Measurements from ENCODE around the gene ZNF273. TPM values are rescaled to one million over a fixed set of nuclear protein-coding genes. Genes with fewer than 3 reads are reported as not detected.

ZNF273 gene
- total RNA-seq, 3 donors from 2014 or later: 6.9 to 21.7 (median 18.0) TPM

DNA sequence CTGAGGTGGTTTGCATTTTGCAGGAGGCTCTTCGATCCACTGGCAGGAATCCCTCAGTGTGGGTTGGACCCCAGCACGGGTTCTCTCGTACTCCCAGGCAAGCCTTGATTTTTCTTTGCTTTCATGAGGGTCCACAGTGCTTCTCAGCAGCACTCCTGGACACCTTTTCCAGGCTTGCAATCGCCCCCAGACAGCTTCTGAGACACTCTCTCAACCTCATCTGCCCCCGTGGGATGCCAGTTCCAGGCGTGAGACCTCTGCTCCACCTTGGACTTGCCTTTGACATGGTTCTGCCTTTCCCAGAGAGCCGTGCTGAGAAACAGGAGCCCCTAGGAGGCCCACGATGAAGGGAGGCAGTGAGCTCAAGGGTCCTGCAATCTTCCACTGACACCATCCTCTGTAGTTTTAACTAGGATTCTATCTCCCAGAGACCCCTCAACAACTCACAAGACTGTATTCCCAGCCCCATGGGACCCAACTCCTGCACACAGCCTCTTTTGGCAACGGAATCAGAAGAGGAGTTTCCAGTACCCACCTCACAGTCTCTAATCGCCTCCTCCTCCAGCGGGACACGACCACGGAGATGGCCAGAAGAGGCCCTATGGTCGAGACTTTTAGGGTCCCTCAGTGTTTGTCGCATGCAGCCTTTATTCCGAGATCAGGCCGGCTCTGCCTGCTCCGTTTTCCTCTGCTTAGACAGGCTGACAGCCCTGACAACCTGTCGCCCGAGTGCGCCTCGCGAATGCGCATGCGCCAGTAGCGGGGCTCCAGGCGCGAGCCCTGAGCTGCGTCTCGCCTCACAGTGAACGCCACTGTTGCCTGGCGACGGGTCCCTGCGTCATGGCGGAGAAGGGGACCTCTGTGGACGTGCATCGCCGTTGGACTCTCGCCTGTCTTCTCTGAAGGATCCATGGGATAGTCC, 26.0 kb upstream of the ZNF273 start:
- DNase-seq (ENCODE audit: low spot score in 2 of 2): no peak
- TF ChIP-seq POLR2AphosphoS5 (IDR thresholded peaks at IDR 0.05) (no peak), POLR2A (IDR thresholded peaks at IDR 0.05) (no peak)
- TF ChIP-seq, protein P1, sequence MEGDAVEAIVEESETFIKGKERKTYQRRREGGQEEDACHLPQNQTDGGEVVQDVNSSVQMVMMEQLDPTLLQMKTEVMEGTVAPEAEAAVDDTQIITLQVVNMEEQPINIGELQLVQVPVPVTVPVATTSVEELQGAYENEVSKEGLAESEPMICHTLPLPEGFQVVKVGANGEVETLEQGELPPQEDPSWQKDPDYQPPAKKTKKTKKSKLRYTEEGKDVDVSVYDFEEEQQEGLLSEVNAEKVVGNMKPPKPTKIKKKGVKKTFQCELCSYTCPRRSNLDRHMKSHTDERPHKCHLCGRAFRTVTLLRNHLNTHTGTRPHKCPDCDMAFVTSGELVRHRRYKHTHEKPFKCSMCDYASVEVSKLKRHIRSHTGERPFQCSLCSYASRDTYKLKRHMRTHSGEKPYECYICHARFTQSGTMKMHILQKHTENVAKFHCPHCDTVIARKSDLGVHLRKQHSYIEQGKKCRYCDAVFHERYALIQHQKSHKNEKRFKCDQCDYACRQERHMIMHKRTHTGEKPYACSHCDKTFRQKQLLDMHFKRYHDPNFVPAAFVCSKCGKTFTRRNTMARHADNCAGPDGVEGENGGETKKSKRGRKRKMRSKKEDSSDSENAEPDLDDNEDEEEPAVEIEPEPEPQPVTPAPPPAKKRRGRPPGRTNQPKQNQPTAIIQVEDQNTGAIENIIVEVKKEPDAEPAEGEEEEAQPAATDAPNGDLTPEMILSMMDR (IDR thresholded peaks at IDR 0.05): no peak
- peaks cover 0 to 2% of the 10 kb centered on the region in 2 donors for H3K9me3 ChIP-seq
- no peaks in the 10 kb centered on the region for H3K36me3 ChIP-seq
- no peaks in the 10 kb centered on the region for H3K27me3 ChIP-seq
- peak overlapping the region; percentile 11 to 61 (median 34) for H3K4me3 ChIP-seq
- H3K27ac ChIP-seq: no peak overlapping the region
- no peaks in the 10 kb centered on the region for H3K4me1 ChIP-seq
- intact Hi-C loops (cut with DNase I; ENCODE audit: low total_unique reads): no loop called here

DNA sequence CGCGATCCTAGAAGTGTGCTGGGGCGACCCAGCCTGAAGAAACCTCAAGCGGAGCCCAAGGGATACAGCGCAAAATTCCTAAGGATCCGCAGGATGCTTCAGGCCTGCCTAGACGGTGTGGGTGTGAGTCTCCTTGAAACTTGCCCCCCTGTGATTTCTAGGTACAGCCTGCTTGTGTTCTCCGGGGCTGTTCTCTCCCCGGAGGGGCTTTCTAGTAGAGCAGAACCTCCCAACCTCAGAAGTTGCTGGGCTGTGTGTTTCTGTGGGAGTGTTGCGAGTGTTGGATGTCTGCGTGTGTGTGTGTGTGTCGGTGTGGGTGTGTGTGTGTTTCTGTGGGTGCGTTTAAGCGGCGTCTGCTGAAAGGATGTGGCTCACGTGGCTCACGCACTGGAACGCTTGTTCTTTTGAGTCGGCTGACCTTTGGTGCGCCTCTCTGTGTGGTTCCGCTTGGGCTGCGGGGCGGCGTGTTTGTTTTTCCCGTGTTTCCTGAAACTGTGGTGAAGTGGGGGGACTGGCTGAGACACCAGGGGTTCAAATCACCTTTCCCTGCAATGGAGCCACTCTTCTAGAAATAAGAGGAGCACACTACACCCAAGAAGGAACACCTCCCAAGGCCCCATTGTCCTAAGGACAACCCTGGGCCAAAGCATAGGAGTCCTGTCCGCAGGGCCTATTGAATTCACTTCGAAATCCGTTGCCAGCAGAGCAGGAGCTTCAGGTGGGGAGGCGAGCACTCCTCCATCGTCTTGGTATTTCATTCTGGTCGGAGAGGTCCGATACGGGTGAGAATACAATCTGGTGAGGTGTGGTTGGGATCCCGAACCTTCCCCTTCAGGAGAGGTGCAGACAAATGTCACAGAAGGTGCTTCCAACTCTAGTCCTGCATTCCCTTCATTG, 25.1 kb upstream of the ZNF273 start:
- Histone ChIP-seq H3K27me3 (no peaks in the 10 kb centered on the region), H3K9me3 (peaks cover 0 to 2% of the 10 kb centered on the region in 2 donors), H3K4me3 (peak overlapping the region; percentile 11 to 61 (median 34)), H3K36me3 (no peaks in the 10 kb centered on the region), H3K4me1 (no peaks in the 10 kb centered on the region), H3K27ac (no peak overlapping the region)
- no peak for DNase-seq (ENCODE audit: low spot score in 2 of 2)
- TF ChIP-seq POLR2AphosphoS5 (IDR thresholded peaks at IDR 0.05) (no peak), POLR2A (IDR thresholded peaks at IDR 0.05) (no peak)
- TF ChIP-seq, protein P1 (IDR thresholded peaks at IDR 0.05): no peak
- intact Hi-C loops (cut with DNase I; ENCODE audit: low total_unique reads): no loop called here

DNA sequence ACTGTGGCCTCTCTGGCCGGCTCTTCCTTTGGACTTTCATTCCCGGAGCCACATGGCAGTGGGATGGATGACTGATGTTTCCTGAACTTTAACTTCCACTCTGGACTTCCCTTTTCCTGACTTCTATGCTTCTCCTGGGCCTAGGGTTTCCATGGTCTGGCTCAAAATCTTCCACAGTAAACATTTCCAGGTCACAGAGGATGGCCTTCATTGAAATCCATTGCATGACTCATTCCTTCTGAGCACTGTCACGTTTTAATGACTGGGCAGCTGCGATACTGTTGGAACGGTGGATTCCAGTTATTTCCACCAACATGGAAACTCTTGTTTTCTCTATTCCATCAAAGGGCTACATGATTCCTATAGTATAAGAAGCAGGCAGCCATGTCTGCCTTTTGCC, 24.4 kb upstream of the ZNF273 start:
- no peak overlapping the region for H3K4me3 ChIP-seq
- TF ChIP-seq, protein P1 (IDR thresholded peaks at IDR 0.05): no peak
- TF ChIP-seq POLR2A (IDR thresholded peaks at IDR 0.05): no peak
- TF ChIP-seq POLR2AphosphoS5 (IDR thresholded peaks at IDR 0.05): no peak
- DNase-seq (ENCODE audit: low spot score in 2 of 2): no peak
- intact Hi-C loops (cut with DNase I; ENCODE audit: low total_unique reads): no loop called here
- no peaks in the 10 kb centered on the region for H3K27me3 ChIP-seq
- no peak overlapping the region for H3K27ac ChIP-seq
- H3K4me1 ChIP-seq: no peaks in the 10 kb centered on the region
- no peaks in the 10 kb centered on the region for H3K36me3 ChIP-seq
- H3K9me3 ChIP-seq: peaks cover 0 to 2% of the 10 kb centered on the region in 2 donors

DNA sequence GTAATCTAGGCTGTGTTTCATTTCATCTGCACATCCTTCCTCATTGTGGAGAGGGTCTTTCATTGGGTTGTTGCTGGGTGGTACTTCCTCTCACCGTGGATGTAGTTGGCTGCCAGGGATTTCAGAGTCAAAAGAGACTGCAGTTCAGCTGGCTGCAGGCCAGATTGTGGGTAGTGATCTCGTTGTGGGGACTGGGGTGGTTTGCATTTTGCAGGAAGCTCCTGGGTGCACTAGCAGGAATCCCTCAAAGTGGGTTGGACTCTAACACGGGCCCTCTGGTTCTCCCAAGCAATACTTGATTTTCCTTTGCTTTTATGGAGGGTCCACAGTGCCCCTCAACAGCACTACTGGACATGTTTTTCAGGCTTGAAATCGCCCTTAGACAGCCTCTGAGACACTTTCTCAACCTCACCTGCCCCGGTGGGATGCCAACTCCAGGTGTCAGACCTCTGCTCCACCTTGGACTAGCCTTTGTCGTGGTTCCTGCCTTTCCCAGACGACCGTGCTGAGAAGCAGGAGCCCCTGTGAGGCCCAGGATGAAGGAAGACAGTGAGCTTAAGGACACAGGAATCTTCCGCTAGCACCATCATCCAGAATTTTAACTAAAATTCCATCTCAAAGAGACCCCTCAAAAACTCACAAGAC, 23.9 kb upstream of the ZNF273 start:
- Histone ChIP-seq H3K9me3 (peaks cover 0 to 2% of the 10 kb centered on the region in 2 donors), H3K27ac (peak overlapping the region in 1 of 2 donors; percentile 5), H3K27me3 (no peaks in the 10 kb centered on the region), H3K4me1 (no peaks in the 10 kb centered on the region), H3K4me3 (no peak overlapping the region), H3K36me3 (no peaks in the 10 kb centered on the region)
- TF ChIP-seq POLR2A (IDR thresholded peaks at IDR 0.05): no peak
- TF ChIP-seq, protein P1 (IDR thresholded peaks at IDR 0.05): no peak
- TF ChIP-seq POLR2AphosphoS5 (IDR thresholded peaks at IDR 0.05): no peak
- intact Hi-C loops (cut with DNase I; ENCODE audit: low total_unique reads): no loop called here
- no peak for DNase-seq (ENCODE audit: low spot score in 2 of 2)

All from breast epithelium (tissue), 4 donors.